ENCODE measurements around the gene PIMREG.

Gene PIMREG

DNA sequence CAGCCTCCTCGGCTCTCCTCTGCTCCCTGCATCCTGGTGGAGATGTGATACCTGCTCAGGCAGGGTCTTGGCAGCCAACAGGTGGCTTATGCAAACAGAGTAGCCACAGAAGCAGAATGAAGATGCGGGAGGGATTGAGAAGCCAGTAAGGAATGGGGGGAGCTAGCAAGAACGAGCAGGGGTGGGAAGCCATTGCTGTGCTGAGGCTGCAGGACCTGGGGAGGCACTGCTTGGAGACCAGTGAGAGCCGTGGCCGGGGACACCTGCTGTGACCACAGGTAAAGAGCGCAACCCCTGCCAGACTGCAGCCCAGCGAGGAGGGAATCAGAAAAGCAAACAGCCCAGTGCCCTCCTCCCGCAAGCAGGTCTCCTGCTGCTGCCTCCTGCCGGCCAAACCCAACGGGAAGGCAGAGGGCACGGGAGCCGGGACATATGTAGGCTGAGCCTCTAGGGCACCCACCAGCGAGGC is 24.0 kb upstream of the PIMREG start (continued):
- TF ChIP-seq HOXD13 (CRISPR knock-in tag; IDR thresholded peaks at IDR 0.05; ENCODE audit: borderline replicate concordance) (no peak), ZNF548 (tag by site-specific recombination; IDR thresholded peaks at IDR 0.05) (no peak), ZNF132 (tag by site-specific recombination; IDR thresholded peaks at IDR 0.05; ENCODE audit: borderline replicate concordance) (no peak), ZNF785 (tag by site-specific recombination; IDR thresholded peaks at IDR 0.05) (no peak), KLF8 (tag by site-specific recombination; IDR thresholded peaks at IDR 0.05) (no peak), ZIC2 (tag by site-specific recombination; IDR thresholded peaks at IDR 0.05) (peak; percentile 98), SALL2 (tag by site-specific recombination; IDR thresholded peaks at IDR 0.05; ENCODE audit: borderline replicate concordance) (no peak), KLF10 (tag by site-specific recombination; IDR thresholded peaks at IDR 0.05) (no peak), YY1 (tag by site-specific recombination; IDR thresholded peaks at IDR 0.05) (no peak), ZNF777 (tag by site-specific recombination; IDR thresholded peaks at IDR 0.05; ENCODE audit: borderline replicate concordance) (no peak), ZNF155 (tag by site-specific recombination; IDR thresholded peaks at IDR 0.05) (no peak), ZFP3 (tag by site-specific recombination; IDR thresholded peaks at IDR 0.05; ENCODE audit: low read depth) (no peak), FEZF1 (tag by site-specific recombination; IDR thresholded peaks at IDR 0.05) (no peak), ZNF211 (tag by site-specific recombination; IDR thresholded peaks at IDR 0.05; ENCODE audit: low read depth) (no peak), ZNF792 (tag by site-specific recombination; IDR thresholded peaks at IDR 0.05) (no peak), TCF7L2 (IDR thresholded peaks at IDR 0.05; ENCODE audit: borderline replicate concordance, low read depth, low read length) (no peak), ZFP41 (tag by site-specific recombination; IDR thresholded peaks at IDR 0.05; ENCODE audit: borderline replicate concordance) (no peak), ZNF585B (tag by site-specific recombination; IDR thresholded peaks at IDR 0.05) (no peak), PRDM1 (tag by site-specific recombination; IDR thresholded peaks at IDR 0.05) (no peak), BCL11B (tag by site-specific recombination; IDR thresholded peaks at IDR 0.05; ENCODE audit: low read depth) (no peak), ZNF394 (tag by site-specific recombination; IDR thresholded peaks at IDR 0.05; ENCODE audit: borderline replicate concordance) (no peak), SP7 (tag by site-specific recombination; IDR thresholded peaks at IDR 0.05) (no peak), ZNF571 (tag by site-specific recombination; IDR thresholded peaks at IDR 0.05) (no peak), ZNF830 (tag by site-specific recombination; IDR thresholded peaks at IDR 0.05; ENCODE audit: low read depth) (no peak), GLI4 (tag by site-specific recombination; IDR thresholded peaks at IDR 0.05) (no peak), ZNF76 (tag by site-specific recombination; IDR thresholded peaks at IDR 0.05; ENCODE audit: borderline replicate concordance, low read depth) (no peak), ZNF521 (tag by site-specific recombination; IDR thresholded peaks at IDR 0.05) (no peak), SCRT2 (tag by site-specific recombination; IDR thresholded peaks at IDR 0.05) (peak; percentile 97)
- TF ChIP-seq, protein P1, sequence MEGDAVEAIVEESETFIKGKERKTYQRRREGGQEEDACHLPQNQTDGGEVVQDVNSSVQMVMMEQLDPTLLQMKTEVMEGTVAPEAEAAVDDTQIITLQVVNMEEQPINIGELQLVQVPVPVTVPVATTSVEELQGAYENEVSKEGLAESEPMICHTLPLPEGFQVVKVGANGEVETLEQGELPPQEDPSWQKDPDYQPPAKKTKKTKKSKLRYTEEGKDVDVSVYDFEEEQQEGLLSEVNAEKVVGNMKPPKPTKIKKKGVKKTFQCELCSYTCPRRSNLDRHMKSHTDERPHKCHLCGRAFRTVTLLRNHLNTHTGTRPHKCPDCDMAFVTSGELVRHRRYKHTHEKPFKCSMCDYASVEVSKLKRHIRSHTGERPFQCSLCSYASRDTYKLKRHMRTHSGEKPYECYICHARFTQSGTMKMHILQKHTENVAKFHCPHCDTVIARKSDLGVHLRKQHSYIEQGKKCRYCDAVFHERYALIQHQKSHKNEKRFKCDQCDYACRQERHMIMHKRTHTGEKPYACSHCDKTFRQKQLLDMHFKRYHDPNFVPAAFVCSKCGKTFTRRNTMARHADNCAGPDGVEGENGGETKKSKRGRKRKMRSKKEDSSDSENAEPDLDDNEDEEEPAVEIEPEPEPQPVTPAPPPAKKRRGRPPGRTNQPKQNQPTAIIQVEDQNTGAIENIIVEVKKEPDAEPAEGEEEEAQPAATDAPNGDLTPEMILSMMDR (tag by site-specific recombination; IDR thresholded peaks at IDR 0.05): peak; percentile 49
- TF ChIP-seq, protein P2, sequence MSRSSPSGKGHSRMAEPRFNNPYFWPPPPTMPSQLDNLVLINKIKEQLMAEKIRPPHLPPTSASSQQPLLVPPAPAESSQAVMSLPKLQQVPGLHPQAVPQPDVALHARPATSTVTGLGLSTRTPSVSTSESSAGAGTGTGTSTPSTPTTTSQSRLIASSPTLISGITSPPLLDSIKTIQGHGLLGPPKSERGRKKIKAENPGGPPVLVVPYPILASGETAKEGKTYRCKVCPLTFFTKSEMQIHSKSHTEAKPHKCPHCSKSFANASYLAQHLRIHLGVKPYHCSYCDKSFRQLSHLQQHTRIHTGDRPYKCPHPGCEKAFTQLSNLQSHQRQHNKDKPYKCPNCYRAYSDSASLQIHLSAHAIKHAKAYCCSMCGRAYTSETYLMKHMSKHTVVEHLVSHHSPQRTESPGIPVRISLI (tag by site-specific recombination; IDR thresholded peaks at IDR 0.05): no peak
- TF ChIP-seq, protein P3, sequence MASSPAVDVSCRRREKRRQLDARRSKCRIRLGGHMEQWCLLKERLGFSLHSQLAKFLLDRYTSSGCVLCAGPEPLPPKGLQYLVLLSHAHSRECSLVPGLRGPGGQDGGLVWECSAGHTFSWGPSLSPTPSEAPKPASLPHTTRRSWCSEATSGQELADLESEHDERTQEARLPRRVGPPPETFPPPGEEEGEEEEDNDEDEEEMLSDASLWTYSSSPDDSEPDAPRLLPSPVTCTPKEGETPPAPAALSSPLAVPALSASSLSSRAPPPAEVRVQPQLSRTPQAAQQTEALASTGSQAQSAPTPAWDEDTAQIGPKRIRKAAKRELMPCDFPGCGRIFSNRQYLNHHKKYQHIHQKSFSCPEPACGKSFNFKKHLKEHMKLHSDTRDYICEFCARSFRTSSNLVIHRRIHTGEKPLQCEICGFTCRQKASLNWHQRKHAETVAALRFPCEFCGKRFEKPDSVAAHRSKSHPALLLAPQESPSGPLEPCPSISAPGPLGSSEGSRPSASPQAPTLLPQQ (tag by site-specific recombination; IDR thresholded peaks at IDR 0.05): no peak
- TF ChIP-seq, protein P4, sequence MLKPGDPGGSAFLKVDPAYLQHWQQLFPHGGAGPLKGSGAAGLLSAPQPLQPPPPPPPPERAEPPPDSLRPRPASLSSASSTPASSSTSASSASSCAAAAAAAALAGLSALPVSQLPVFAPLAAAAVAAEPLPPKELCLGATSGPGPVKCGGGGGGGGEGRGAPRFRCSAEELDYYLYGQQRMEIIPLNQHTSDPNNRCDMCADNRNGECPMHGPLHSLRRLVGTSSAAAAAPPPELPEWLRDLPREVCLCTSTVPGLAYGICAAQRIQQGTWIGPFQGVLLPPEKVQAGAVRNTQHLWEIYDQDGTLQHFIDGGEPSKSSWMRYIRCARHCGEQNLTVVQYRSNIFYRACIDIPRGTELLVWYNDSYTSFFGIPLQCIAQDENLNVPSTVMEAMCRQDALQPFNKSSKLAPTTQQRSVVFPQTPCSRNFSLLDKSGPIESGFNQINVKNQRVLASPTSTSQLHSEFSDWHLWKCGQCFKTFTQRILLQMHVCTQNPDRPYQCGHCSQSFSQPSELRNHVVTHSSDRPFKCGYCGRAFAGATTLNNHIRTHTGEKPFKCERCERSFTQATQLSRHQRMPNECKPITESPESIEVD (tag by site-specific recombination; IDR thresholded peaks at IDR 0.05): no peak
- TF ChIP-seq, protein P5, sequence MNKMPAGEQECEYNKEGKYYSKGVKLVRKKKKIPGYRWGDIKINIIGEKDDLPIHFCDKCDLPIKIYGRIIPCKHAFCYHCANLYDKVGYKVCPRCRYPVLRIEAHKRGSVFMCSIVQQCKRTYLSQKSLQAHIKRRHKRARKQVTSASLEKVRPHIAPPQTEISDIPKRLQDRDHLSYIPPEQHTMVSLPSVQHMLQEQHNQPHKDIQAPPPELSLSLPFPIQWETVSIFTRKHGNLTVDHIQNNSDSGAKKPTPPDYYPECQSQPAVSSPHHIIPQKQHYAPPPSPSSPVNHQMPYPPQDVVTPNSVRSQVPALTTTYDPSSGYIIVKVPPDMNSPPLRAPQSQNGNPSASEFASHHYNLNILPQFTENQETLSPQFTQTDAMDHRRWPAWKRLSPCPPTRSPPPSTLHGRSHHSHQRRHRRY (tag by site-specific recombination; IDR thresholded peaks at IDR 0.05): no peak

Data from HEK293 (cell line).